NCI-H345 treated with DMSO at 0.1 percent for 48 hours (cell line): ENCODE measurements around the gene TMEM132A.

Experiments
- DNase-seq: peaks from one replicate; lab custom pipeline; 2025; ENCODE audit not compliant: unreplicated experiment; lab: John Stamatoyannopoulos, UW

The TMEM132A gene

GRCh38 chr11:60985501-60985900 lies 61.2 kb downstream of the TMEM132A start:
- DNase-seq, result no peak

GRCh38 chr11:60985991-60986915 lies 62.0 kb downstream of the TMEM132A start:
- DNase-seq, result no peak
